Stimulated activated CD8-positive, alpha-beta memory T cell treated with anti-CD3 and anti-CD28 coated beads, Interleukin-15, amount 100 ng/mL, for 48 hours (primary cell): Measurements from ENCODE around the gene RNPEP.
"Not testable (repeated sequence)": the region's sequence is repeated elsewhere in the genome, so short reads cannot be mapped to it uniquely, and the experiment has no call there.

Experiments
- DNase-seq, 2 donors: peaks; one replicate each; pipeline ENCODE4 v3.0.0-alpha.2; 2020; ENCODE audit warnings: low read depth in 2 of 2

The RNPEP gene

GRCh38 chr1:202036595-202037387 lies 54.3 kb downstream of the RNPEP start:
- no peak for DNase-seq

GRCh38 chr1:202037706-202038296 lies 55.4 kb downstream of the RNPEP start:
- DNase-seq, result no peak

- DNase-seq, result no peak
Measured at GRCh38 chr1:202038688-202039346, 56.4 kb downstream of the RNPEP start.

- no peak for DNase-seq
Measured at GRCh38 chr1:202045705-202046104, 63.3 kb downstream of the RNPEP start.

GRCh38 chr1:202046227-202046626 lies 63.8 kb downstream of the RNPEP start:
- no peak for DNase-seq

GRCh38 chr1:202046748-202047708 lies 64.6 kb downstream of the RNPEP start:
- no peak for DNase-seq

- DNase-seq, result no peak
Measured at GRCh38 chr1:202047977-202048376, 65.5 kb downstream of the RNPEP start.

GRCh38 chr1:202049129-202049528 lies 66.7 kb downstream of the RNPEP start:
- no peak for DNase-seq

GRCh38 chr1:202054094-202054493 lies 71.6 kb downstream of the RNPEP start:
- no peak for DNase-seq

GRCh38 chr1:202054673-202055072 lies 72.2 kb downstream of the RNPEP start:
- DNase-seq, result not testable (repeated sequence)
